K562 (cell line): ENCODE data around the gene C6orf47. TPM values are rescaled to one million over a fixed set of nuclear protein-coding genes. Genes with fewer than 3 reads are reported as not detected.
A peak's percentile ranks its signal among the peaks of the same experiment; 100 is the strongest.

Source experiments
- CC2D1A ChIP-seq: fragments of 450-650 bp; IDR thresholded peaks from 2 replicates; pipeline ENCODE4 v1.6.1; 2017; ENCODE audit warnings: mild to moderate bottlenecking
- E2F3 ChIP-seq: fragments of 250-450 bp; sonication (Bioruptor Pico); IDR thresholded peaks from 2 replicates; pipeline ENCODE4 v1.4.0; 2020; ENCODE audit warnings: mild to moderate bottlenecking
- FOXA3 ChIP-seq, 2 experiments: fragments of 450-650 bp in 1 of 2; sonication (generic) in 1 of 2; formaldehyde crosslinking; IDR thresholded peaks in 1 of 2; conservative IDR thresholded peaks in 1 of 2; 2 replicates each; pipeline versions ENCODE4 v1.4.0 to v1.8.0; 2020 to 2022; ENCODE audit warnings: mild to moderate bottlenecking in 2 of 2, missing genetic modification reagents in 1 of 2
- FOXJ3 ChIP-seq: sonication (generic); formaldehyde crosslinking; IDR thresholded peaks from 2 replicates; pipeline ENCODE4 v1.4.0; 2020; ENCODE audit warnings: mild to moderate bottlenecking, missing genetic modification reagents
- ILF3 ChIP-seq: fragments of 450-650 bp; IDR thresholded peaks from 2 replicates; pipeline ENCODE4 v1.6.1; 2018; ENCODE audit warnings: antibody characterized with exemption, mild to moderate bottlenecking, moderate library complexity, borderline replicate concordance
- MTF1 ChIP-seq: fragments of 250-450 bp; sonication (Bioruptor Pico); IDR thresholded peaks from 2 replicates; pipeline ENCODE4 v1.9.0; 2021; ENCODE audit warnings: moderate library complexity, mild to moderate bottlenecking, inconsistent platforms, borderline replicate concordance
- MYBL2 ChIP-seq, 2 experiments: fragments of 450-650 bp in 1 of 2; sonication (generic) in 1 of 2; formaldehyde crosslinking in 1 of 2; IDR thresholded peaks; 2 replicates each; pipeline versions ENCODE4 v1.6.1 to v1.8.1; 2017 to 2022; ENCODE audit warnings: borderline replicate concordance in 1 of 2, inconsistent platforms in 1 of 2, low read depth in 1 of 2, mild to moderate bottlenecking in 1 of 2, missing genetic modification reagents in 1 of 2, moderate library complexity in 1 of 2
- RAD51 ChIP-seq: fragments of 450-650 bp; IDR thresholded peaks from 2 replicates; pipeline ENCODE4 v1.7.1; 2016; ENCODE audit warnings: low read depth, mild to moderate bottlenecking, borderline replicate concordance
- ZNF408 ChIP-seq: fragments of 250-450 bp; sonication (Bioruptor Pico); IDR thresholded peaks from 2 replicates; pipeline ENCODE4 v1.4.0; 2020; ENCODE audit warnings: low read depth, mild to moderate bottlenecking, moderate library complexity
- polyA plus RNA-seq, 8 experiments: library from polyadenylated mRNA; depleted of rRNA in 4 of 8; stranded (reverse) in 5 of 8; unstranded in 3 of 8; fragments of >200 nt; fragmentation: Nextera tagmentation in 2 of 8; fragmentation: Illumina TruSeq in 1 of 8; extraction: Ambion mirVana in 2 of 8; extraction: Trizol in 1 of 8; gene quantifications; 2 replicates each; pipeline versions ENCODE4 v1.2.1 to v1.2.3, GENCODE V29; 2011 to 2014; ENCODE audit warnings: inconsistent platforms in 1 of 8, missing spikeins in 1 of 8
- total RNA-seq, 7 experiments: library from RNA; depleted of rRNA in 6 of 7; stranded (reverse); fragments of >200 nt in 6 of 7; fragmentation: Illumina TruSeq in 2 of 7; extraction: Trizol in 2 of 7; gene quantifications; 2 replicates each; pipeline versions ENCODE4 v1.2.1 to v1.2.3, GENCODE V29; 2011 to 2021; ENCODE audit warnings: low replicate concordance in 1 of 7
- TF ChIP-seq, protein P1 (sequence below): fragments of 450-650 bp; IDR thresholded peaks from 2 replicates; pipeline ENCODE4 v1.7.1; 2018; ENCODE audit warnings: mild to moderate bottlenecking, low read depth; ENCODE audit not compliant: partially characterized antibody
- TF ChIP-seq, protein P2 (sequence below): fragments of 250-450 bp; sonication (Bioruptor Pico); IDR thresholded peaks from 2 replicates; pipeline ENCODE4 v1.9.0; 2021; ENCODE audit warnings: mild to moderate bottlenecking, inconsistent platforms
- TF ChIP-seq, protein P3 (sequence below): IDR thresholded peaks from 2 replicates; pipeline ENCODE4 v1.6.1; 2012; ENCODE audit warnings: low read depth, low read length, improper control_type of control experiment, borderline replicate concordance
- TF ChIP-seq, protein P4 (sequence below): fragments of 250-450 bp; sonication (Bioruptor Pico); IDR thresholded peaks from 2 replicates; pipeline ENCODE4 v1.5.0; 2022; ENCODE audit warnings: mild to moderate bottlenecking
- TF ChIP-seq, protein P5 (sequence below), 2 experiments: fragments of 450-650 bp in 1 of 2; sonication (generic) in 1 of 2; formaldehyde crosslinking in 1 of 2; IDR thresholded peaks in 1 of 2; conservative IDR thresholded peaks in 1 of 2; 2 replicates each; pipeline versions ENCODE4 v1.6.1 to v1.8.1; 2016 to 2023; ENCODE audit warnings: mild to moderate bottlenecking in 2 of 2, moderate library complexity in 2 of 2, inconsistent platforms in 1 of 2, missing genetic modification reagents in 1 of 2

The C6orf47 gene
- total and polyA plus RNA-seq, 9 of the 15 experiments (the other 6 are each of a cell fraction or from before 2014, with no cell fraction given): 0.14 to 43.8 (median 27.0) TPM

DNA sequence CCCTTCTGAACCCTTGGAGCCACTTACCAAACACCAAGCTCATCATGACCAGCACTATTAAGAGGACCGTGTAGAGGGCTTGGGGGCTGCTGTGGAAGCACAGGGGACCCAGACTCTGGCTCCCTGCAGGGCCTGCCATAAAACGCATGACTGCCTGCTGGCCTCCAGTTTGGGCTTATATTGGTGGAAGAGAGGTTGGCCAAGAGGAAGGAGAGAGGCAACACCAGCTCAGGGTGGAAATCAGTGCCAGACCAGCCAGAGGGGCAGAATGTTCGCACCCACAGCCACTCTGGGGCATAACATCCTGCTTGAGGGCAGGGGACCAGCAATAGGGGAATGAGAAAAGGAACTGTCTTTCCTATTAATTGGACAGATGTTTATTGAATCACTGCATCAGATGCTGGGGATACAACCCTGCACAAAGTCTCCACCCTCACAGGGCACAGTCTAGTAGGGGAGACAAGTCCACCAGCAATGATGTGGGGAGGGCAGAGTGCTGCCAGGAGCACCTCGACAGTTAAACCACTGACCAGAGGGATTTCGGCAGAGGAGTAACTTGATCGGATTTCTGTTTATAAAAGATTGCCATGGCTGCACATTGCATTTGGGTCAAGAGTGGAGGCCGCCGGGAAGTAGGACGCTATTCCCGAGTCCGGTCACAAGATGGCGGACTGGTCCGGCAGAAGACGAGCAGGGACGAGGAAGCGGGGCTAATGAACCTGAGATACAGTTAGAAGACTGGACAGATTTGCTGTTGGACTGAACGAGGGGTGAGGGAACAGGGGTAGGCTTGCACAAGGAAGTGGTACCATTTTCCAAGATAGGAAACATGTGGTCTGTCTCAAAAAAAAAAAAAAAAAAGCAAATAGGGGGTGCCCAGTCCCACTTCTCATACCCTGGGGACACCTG is 19.9 kb upstream of the C6orf47 start, which contains the start of gene LY6G5C (continued):
- TF ChIP-seq, protein P1, sequence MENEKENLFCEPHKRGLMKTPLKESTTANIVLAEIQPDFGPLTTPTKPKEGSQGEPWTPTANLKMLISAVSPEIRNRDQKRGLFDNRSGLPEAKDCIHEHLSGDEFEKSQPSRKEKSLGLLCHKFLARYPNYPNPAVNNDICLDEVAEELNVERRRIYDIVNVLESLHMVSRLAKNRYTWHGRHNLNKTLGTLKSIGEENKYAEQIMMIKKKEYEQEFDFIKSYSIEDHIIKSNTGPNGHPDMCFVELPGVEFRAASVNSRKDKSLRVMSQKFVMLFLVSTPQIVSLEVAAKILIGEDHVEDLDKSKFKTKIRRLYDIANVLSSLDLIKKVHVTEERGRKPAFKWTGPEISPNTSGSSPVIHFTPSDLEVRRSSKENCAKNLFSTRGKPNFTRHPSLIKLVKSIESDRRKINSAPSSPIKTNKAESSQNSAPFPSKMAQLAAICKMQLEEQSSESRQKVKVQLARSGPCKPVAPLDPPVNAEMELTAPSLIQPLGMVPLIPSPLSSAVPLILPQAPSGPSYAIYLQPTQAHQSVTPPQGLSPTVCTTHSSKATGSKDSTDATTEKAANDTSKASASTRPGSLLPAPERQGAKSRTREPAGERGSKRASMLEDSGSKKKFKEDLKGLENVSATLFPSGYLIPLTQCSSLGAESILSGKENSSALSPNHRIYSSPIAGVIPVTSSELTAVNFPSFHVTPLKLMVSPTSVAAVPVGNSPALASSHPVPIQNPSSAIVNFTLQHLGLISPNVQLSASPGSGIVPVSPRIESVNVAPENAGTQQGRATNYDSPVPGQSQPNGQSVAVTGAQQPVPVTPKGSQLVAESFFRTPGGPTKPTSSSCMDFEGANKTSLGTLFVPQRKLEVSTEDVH: peak; percentile 30
- TF ChIP-seq FOXA3 (CRISPR knock-in tag; conservative IDR thresholded peaks at IDR 0.05 in 1 of 2, IDR thresholded peaks at IDR 0.05 in 1 of 2): 0 out of 4 replicates have a peak, but pooled peaks of 1 of the 2 experiments have one; percentile 43
- TF ChIP-seq ZNF408: no peak
- TF ChIP-seq RAD51: no peak
- TF ChIP-seq MYBL2 (IDR thresholded peaks at IDR 0.05; ENCODE audit: low read depth): no peak
- TF ChIP-seq MYBL2 (CRISPR knock-in tag; IDR thresholded peaks at IDR 0.05; ENCODE audit: borderline replicate concordance): no peak
- peak; percentile 95 for TF ChIP-seq CC2D1A
- TF ChIP-seq FOXJ3: 0 out of 2 replicates have a peak, but pooled peaks have one; percentile 6
- no peak for TF ChIP-seq ILF3
- TF ChIP-seq, protein P2, sequence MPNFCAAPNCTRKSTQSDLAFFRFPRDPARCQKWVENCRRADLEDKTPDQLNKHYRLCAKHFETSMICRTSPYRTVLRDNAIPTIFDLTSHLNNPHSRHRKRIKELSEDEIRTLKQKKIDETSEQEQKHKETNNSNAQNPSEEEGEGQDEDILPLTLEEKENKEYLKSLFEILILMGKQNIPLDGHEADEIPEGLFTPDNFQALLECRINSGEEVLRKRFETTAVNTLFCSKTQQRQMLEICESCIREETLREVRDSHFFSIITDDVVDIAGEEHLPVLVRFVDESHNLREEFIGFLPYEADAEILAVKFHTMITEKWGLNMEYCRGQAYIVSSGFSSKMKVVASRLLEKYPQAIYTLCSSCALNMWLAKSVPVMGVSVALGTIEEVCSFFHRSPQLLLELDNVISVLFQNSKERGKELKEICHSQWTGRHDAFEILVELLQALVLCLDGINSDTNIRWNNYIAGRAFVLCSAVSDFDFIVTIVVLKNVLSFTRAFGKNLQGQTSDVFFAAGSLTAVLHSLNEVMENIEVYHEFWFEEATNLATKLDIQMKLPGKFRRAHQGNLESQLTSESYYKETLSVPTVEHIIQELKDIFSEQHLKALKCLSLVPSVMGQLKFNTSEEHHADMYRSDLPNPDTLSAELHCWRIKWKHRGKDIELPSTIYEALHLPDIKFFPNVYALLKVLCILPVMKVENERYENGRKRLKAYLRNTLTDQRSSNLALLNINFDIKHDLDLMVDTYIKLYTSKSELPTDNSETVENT (CRISPR knock-in tag): 0 out of 2 replicates have a peak, but pooled peaks have one; percentile 25
- TF ChIP-seq, protein P3, sequence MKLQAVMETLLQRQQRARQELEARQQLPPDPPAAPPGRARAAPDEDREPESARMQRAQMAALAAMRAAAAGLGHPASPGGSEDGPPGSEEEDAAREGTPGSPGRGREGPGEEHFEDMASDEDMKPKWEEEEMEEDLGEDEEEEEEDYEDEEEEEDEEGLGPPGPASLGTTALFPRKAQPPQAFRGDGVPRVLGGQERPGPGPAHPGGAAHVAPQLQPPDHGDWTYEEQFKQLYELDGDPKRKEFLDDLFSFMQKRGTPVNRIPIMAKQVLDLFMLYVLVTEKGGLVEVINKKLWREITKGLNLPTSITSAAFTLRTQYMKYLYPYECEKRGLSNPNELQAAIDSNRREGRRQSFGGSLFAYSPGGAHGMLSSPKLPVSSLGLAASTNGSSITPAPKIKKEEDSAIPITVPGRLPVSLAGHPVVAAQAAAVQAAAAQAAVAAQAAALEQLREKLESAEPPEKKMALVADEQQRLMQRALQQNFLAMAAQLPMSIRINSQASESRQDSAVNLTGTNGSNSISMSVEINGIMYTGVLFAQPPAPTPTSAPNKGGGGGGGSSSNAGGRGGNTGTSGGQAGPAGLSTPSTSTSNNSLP: 0 out of 2 replicates have a peak, but pooled peaks have one; percentile 41
- TF ChIP-seq MTF1: no peak
- TF ChIP-seq, protein P4, sequence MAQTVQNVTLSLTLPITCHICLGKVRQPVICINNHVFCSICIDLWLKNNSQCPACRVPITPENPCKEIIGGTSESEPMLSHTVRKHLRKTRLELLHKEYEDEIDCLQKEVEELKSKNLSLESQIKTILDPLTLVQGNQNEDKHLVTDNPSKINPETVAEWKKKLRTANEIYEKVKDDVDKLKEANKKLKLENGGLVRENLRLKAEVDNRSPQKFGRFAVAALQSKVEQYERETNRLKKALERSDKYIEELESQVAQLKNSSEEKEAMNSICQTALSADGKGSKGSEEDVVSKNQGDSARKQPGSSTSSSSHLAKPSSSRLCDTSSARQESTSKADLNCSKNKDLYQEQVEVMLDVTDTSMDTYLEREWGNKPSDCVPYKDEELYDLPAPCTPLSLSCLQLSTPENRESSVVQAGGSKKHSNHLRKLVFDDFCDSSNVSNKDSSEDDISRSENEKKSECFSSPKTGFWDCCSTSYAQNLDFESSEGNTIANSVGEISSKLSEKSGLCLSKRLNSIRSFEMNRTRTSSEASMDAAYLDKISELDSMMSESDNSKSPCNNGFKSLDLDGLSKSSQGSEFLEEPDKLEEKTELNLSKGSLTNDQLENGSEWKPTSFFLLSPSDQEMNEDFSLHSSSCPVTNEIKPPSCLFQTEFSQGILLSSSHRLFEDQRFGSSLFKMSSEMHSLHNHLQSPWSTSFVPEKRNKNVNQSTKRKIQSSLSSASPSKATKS: no peak
- TF ChIP-seq, protein P5, sequence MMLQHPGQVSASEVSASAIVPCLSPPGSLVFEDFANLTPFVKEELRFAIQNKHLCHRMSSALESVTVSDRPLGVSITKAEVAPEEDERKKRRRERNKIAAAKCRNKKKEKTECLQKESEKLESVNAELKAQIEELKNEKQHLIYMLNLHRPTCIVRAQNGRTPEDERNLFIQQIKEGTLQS (IDR thresholded peaks at IDR 0.05): no peak
- TF ChIP-seq, protein P5 (CRISPR knock-in tag; conservative IDR thresholded peaks at IDR 0.05): peak; percentile 79
- no peak for TF ChIP-seq E2F3 (CRISPR knock-in tag)
